Stimulated activated CD8-positive, alpha-beta memory T cell treated with anti-CD3 and anti-CD28 coated beads, Interleukin-7, amount 100 ng/mL, for 4 hours (primary cell): ENCODE data around the gene CPM.

Experiments
- DNase-seq, 2 donors: peaks; one replicate each; pipeline ENCODE4 v3.0.0-alpha.2; 2020; ENCODE audit warnings: low read depth in 2 of 2

The CPM gene

GRCh38 chr12:68932961-68933893, at the start of gene CPM:
TSS of gene CPM (minus strand) at chr12:68933171. CDS start at chr12:68932837, 334 bp downstream.
- DNase-seq: peak; percentile 21 to 60

DNA sequence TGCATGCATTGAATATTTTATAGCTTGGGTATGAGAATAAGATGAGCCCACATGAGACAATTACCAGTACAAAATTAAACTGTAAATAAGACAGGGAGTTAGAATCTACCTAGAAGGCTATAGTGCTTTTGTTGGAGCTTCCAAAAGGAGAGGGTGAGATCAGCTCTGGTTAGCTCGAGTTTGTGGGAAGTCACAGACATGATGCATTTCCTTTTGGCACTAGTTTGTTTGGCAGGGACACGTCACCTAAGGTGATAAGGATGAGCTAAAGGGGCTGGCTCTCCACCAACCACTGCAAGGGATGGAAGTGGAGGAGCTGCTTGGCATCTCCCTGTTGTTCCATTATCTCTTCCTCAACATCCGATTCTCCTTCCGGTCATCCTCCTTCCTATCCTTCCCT, 48.5 kb upstream of the CPM start:
- no peak for DNase-seq

- no peak for DNase-seq
Measured at GRCh38 chr12:68980476-68981212, 47.7 kb upstream of the CPM start.

GRCh38 chr12:68978678-68979077, 45.7 kb upstream of the CPM start:
- no peak for DNase-seq

DNA sequence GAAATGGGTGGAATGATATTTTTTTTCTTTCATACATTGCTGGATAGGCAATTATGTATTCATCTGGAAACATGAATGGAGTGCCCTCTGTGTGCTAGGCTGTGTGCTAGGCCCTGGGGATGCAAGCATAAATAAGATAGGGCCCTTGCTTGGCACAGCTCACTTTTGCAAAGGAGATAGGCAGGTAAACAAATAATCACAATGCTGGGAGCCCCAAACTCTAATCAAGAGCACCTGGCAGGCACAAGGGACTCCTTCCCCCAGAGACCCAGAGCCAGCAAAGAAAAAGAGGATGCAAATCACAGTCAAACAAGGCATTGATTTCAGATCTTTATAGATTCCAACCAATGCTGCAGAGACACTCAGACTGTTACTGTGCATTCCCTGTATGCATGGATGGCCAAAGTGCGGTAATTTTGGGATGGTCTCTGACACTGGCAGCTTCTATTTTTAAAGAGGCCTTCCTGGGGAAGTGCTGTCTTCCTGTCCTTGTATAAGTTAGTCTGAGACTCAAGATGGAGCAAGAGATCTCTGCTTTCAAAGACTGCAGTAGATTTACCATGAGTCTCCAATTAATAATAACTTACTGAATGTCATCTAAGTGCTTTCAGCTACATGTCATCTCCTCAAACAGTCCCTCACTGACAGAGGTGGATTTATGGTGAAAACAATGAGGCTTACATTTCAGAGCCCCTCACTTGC, 45.1 kb upstream of the CPM start:
- DNase-seq: no peak

- DNase-seq: no peak
Measured at GRCh38 chr12:68977335-68977734, 44.4 kb upstream of the CPM start.

DNA sequence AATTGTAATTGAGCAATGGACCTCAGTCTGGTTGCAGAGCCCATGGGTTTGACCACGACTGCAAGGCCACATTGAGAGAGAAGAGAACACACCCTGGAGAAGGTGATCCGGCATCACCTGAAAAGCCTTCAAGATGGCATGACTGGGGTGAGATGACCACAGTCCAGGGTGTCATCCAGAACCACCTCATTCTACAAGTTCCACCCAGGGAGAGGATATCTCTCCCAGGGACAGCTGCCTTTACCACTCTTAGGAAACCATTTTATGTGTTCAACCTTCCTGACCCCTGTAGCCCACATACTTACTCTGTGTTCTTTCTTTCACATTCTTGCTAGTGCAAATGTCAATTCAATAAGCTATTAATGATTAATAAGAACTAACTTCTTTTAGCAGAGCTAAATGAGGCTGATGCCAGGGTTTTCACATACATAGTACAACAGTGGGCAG, 43.4 kb upstream of the CPM start:
- DNase-seq: no peak

- DNase-seq: no peak
Measured at GRCh38 chr12:68975811-68976210, 42.8 kb upstream of the CPM start.

DNA sequence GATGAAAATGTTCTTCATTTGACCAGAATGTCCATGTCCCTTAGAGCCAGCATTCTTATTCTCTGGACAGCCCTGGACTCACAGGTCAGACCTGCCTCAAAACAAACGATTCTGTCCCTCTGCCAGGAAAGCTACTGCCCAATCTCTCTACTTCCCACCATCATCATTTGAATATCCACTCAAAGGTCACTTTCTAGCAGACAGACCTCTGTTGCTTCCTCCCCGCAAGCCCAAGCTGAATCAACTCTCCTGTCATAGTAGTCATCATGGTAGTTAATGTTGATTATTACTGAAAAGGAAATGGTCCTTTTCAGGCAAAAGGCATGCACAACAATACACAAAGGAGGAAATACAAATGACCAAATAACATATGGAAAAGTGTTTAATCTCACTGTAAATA, 39.6 kb upstream of the CPM start:
- no peak for DNase-seq

DNA sequence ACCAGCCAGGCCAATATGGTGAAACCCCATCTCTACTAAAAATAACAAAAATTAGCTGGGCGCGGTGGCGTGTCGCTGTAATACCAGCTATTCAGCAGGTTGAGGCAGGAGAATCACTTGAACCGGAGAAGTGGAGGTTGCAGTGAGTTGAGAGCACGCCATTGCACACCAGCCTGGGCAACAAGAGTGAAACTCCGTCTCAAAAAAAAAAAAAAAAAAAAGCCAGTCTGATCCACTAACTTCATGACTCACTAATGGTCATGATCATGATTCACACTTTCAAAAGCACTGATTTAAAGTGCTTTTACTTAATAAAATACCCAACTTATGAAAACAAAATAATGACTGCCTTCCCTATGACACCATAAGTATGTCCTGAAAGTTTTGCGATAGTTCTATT, 38.4 kb upstream of the CPM start:
- DNase-seq: no peak

DNA sequence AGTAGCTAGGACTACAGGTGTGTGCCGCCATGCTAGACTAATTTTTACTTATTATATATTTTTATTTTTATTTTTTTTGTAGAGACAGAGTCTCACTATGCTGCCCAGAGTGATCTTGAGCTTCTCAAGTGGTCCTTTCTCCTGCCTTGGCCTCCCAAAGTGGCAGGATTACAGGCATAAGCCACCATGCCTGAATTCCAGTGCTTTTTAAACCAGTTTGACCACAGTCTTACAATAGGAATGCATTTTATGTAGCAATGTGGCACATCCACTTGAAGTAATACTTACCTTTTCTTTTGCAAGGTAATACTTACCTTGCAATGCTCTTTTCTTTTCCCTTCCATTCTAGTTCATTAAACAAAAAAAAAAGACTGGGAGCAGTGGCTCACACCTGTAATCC, 38.0 kb upstream of the CPM start:
- DNase-seq: no peak

GRCh38 chr12:68970306-68970705, 37.3 kb upstream of the CPM start:
- no peak for DNase-seq

DNA sequence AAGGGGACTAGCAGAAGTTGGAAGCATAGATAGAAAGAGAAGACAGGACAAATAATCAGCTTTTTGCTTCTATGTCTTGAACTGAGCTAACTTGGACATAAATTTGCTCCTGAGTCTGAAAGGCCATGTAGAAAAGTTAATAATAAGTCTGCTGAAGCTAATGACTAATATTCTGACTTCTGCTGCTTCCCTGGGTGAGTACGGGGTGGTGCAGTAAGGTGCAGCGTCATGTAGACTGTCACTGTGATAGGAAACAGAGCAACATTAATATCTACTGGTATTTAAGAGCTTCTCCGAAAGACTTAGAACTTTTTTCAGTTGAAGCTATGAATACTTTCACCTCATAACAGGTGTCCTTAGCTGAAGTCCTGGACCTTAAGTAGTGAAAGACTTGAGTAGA, 34.1 kb upstream of the CPM start:
- DNase-seq: no peak

- no peak for DNase-seq
Measured at GRCh38 chr12:68963856-68964745, 31.1 kb upstream of the CPM start.

DNA sequence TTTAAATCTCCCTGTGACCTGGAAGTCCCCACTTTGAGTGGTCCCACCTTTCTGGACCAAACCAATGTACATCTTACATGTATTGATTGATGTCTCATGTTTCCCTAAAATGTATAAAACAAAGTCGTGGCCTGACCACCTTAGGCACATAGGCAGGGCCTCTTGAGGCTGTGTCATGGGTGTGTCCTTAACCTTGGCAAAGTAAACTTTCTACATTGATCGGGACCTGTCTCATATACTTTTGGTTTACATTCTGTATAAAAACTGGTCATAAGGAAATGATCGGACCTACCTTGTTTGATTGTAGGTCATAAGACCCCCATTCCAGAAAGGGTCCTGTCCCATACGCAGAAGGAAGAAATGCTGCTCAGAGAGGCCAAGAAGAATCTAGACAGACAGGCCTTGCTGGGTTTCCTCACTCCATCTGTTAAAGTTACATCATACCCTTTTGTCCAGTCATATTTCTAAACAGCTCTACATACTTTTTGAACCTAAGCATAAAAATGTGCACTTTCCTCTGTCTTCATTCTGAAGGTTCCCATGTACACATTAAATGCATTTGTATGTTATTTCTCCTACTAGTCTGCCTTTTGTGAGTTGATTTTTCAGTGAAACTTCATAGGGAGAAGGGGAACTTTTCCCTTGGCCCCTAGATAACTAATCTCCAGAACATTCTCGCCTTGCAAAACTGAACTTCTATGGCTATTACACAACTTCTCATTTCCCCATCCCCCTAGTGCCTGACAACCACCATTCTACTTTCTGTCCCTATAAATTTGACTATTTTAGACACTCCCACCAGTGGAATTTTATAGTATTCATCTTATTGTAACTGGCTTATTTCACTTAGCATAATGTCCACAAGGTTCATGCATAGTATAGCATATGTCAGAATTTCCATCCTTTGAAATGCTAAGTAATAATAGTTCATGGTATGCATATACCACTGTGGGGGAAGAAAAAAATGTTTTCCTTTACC, 30.2 kb upstream of the CPM start:
- no peak for DNase-seq

GRCh38 chr12:68959891-68960464, 27.0 kb upstream of the CPM start:
- DNase-seq: no peak

DNA sequence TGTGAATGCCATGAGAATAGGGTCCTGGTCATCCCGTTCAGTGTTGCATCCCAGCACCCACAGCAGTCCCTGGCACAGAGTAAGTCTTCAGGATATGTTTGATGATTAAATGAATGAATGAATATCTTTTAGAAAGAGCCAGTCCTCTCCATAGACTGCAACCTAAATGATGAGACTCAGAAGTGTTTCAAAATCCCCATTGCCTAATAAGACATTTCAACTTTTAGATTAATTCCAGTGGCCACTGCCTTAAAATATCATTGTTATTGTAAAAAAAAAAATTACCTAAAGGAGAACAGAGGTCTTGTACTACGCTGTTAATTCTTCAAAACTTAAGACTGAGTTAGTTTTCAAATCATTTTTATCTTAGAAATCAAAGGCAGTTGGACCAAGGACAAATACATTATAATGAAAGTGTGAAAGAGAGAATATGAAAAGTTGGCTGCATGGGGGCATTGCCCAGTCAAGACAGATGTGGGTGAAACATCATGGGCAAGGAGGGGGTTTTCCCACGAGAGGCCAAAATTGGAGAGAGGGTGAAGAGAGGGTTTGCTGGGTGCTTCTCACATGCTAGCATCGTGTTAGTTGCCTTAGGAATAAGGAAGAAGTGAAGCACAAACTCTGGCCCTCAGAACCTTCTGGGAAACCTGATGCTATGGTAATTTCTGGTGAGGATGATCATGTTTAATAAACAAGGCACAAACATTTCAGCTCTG, 26.3 kb upstream of the CPM start:
- no peak for DNase-seq

- DNase-seq: peak in 1 of 2 donors; percentile 4
Measured at GRCh38 chr12:68958322-68958721, 25.4 kb upstream of the CPM start.

DNA sequence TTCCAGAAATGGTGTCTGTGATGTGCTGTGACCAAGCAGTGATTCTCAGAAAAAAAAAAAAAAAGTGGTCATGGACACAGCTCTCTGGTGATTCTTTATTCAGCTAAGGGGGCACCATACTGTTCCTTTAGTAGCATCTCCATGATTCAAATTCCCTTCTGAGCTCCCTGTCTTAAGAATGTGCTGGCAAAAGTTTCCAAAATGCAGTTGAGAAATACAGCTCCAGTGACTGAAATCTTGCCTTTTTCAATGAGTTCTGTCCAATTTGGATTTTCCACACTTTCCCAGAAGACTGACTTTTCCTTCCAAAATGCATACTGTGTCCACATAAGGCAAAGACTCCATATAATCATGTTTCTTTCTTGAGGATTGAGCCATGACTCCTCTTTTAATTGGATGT, 24.3 kb upstream of the CPM start:
- no peak for DNase-seq
